IMR-90 (cell line): ENCODE data around the gene CCM2. TPM values are rescaled to one million over a fixed set of nuclear protein-coding genes. Genes with fewer than 3 reads are reported as not detected.

Source experiments
- ATAC-seq: fragments of 200-7000 bp; cut with Tn5 transposase; 2 replicates; pipeline ENCODE4 v1.9.1; 2020; ENCODE audit warnings: low read depth, mild to moderate bottlenecking, moderate library complexity
- BruUV-seq: library from RNA; stranded (reverse); fragments of 400-500 nt; replicated peaks from 2 replicates; lab custom pipeline; 2021; lab: Mats Ljungman, UMichigan
- CTCF ChIA-PET: fragments of 300-600 bp; formaldehyde crosslinking; extraction: SDS; loops from one replicate; lab custom pipeline; 2021; ENCODE audit warnings: antibody characterized with exemption; lab: Yijun Ruan, JAX
- POLR2A ChIA-PET: fragments of 300-600 bp; sonication (Branson Sonifier 250); formaldehyde crosslinking; loops from one replicate; lab custom pipeline; 2022; ENCODE audit warnings: antibody characterized with exemption; ENCODE audit not compliant: unreplicated experiment; lab: Charles Lee
- DNase-seq: peaks from one replicate; pipeline ENCODE4 v3.0.0; 2013
- H2AFZ ChIP-seq: replicated peaks from 2 replicates; pipeline ENCODE3; 2013; ENCODE audit warnings: low read length, mild to moderate bottlenecking; ENCODE audit not compliant: poor library complexity
- H2AK5ac ChIP-seq: 2 replicates; pipeline ENCODE4 v1.6.1; 2013; ENCODE audit warnings: low read depth, low read length, inconsistent platforms
- H2AK9ac ChIP-seq: replicated peaks from 2 replicates; pipeline ENCODE3; 2013; ENCODE audit warnings: mild to moderate bottlenecking, low read depth, low read length, moderate library complexity; ENCODE audit not compliant: poor library complexity
- H2BK120ac ChIP-seq: 2 replicates; pipeline ENCODE4 v1.6.1; 2013; ENCODE audit warnings: low read depth, low read length, inconsistent platforms
- H2BK15ac ChIP-seq: 3 replicates; pipeline ENCODE4 v1.6.1; 2013; ENCODE audit warnings: low read depth, low read length, inconsistent platforms
- H2BK20ac ChIP-seq: 2 replicates; pipeline ENCODE4 v1.6.1; 2013; ENCODE audit warnings: low read depth, mild to moderate bottlenecking, inconsistent platforms, low read length, moderate library complexity
- H2BK5ac ChIP-seq: 2 replicates; pipeline ENCODE4 v1.6.1; 2013; ENCODE audit warnings: mild to moderate bottlenecking, low read depth, low read length, inconsistent platforms; ENCODE audit not compliant: poor library complexity, severe bottlenecking
- H3K14ac ChIP-seq: replicated peaks from 2 replicates; pipeline ENCODE4 v1.6.1; 2013; ENCODE audit warnings: low read depth, low read length, inconsistent platforms
- H3K18ac ChIP-seq: 2 replicates; pipeline ENCODE4 v1.6.1; 2013; ENCODE audit warnings: low read depth, low read length, control low read depth
- H3K23ac ChIP-seq: 2 replicates; pipeline ENCODE4 v1.6.1; 2013; ENCODE audit warnings: low read depth, low read length, inconsistent platforms
- H3K27ac ChIP-seq: 2 replicates; pipeline ENCODE4 v1.5.1; 2013; ENCODE audit warnings: mild to moderate bottlenecking, control low read depth, low read length; ENCODE audit not compliant: insufficient read depth
- H3K27me3 ChIP-seq: 2 replicates; pipeline ENCODE4 v1.6.1; 2013; ENCODE audit warnings: low read length; ENCODE audit not compliant: control insufficient read depth, insufficient read depth
- H3K36me3 ChIP-seq: 2 replicates; pipeline ENCODE4 v1.6.1; 2013; ENCODE audit warnings: low read length, mixed read lengths; ENCODE audit not compliant: control insufficient read depth, insufficient read depth
- H3K4ac ChIP-seq: 2 replicates; pipeline ENCODE4 v1.6.1; 2013; ENCODE audit warnings: low read depth, low read length, inconsistent platforms
- H3K4me1 ChIP-seq: 2 replicates; pipeline ENCODE4 v1.6.1; 2013; ENCODE audit warnings: low read length, mixed read lengths; ENCODE audit not compliant: control insufficient read depth, insufficient read depth
- H3K4me2 ChIP-seq: 2 replicates; pipeline ENCODE4 v1.6.1; 2013; ENCODE audit warnings: low read depth, mild to moderate bottlenecking, control low read depth, low read length, moderate library complexity
- H3K4me3 ChIP-seq: 2 replicates; pipeline ENCODE4 v1.5.1; 2013; ENCODE audit warnings: low read depth, mild to moderate bottlenecking, control low read depth, low read length, moderate library complexity; ENCODE audit not compliant: insufficient read depth
- H3K56ac ChIP-seq: 2 replicates; pipeline ENCODE4 v1.6.1; 2013; ENCODE audit warnings: low read length, inconsistent platforms; ENCODE audit not compliant: insufficient read depth; ENCODE audit errors: extremely low read depth
- H3K79me1 ChIP-seq, 2 experiments: 2 replicates each; pipeline ENCODE4 v1.6.1; 2013; ENCODE audit warnings: low read length in 2 of 2, inconsistent platforms in 1 of 2, low read depth in 1 of 2
- H3K9ac ChIP-seq: 2 replicates; pipeline ENCODE4 v1.6.1; 2013; ENCODE audit warnings: low read depth, low read length, control low read depth
- H3K9me1 ChIP-seq: 2 replicates; pipeline ENCODE4 v1.6.1; 2013; ENCODE audit warnings: low read length, inconsistent platforms; ENCODE audit not compliant: insufficient read depth
- H3K9me3 ChIP-seq: 2 replicates; pipeline ENCODE4 v1.6.1; 2013; ENCODE audit warnings: low read length; ENCODE audit not compliant: control insufficient read depth, insufficient read depth
- H4K20me1 ChIP-seq: 2 replicates; pipeline ENCODE4 v1.6.1; 2013; ENCODE audit warnings: low read length, inconsistent platforms; ENCODE audit not compliant: insufficient read depth
- H4K5ac ChIP-seq: 2 replicates; pipeline ENCODE4 v1.6.1; 2013; ENCODE audit warnings: mild to moderate bottlenecking, low read depth, low read length, control low read depth
- H4K8ac ChIP-seq, 2 experiments: 2 replicates each; pipeline ENCODE4 v1.6.1; 2013; ENCODE audit warnings: low read depth in 2 of 2, low read length in 2 of 2, control low read depth in 1 of 2, inconsistent platforms in 1 of 2
- H4K91ac ChIP-seq: 2 replicates; pipeline ENCODE4 v1.6.1; 2013; ENCODE audit warnings: low read depth, low read length, inconsistent platforms; ENCODE audit not compliant: insufficient read depth
- BHLHE40 ChIP-seq: fragments of 150-350 bp; IDR thresholded peaks from 2 replicates; pipeline ENCODE4 v1.6.1; 2016; ENCODE audit warnings: mild to moderate bottlenecking, low read depth, low read length
- CEBPB ChIP-seq: IDR thresholded peaks from 2 replicates; pipeline ENCODE4 v1.6.1; 2012; ENCODE audit warnings: low read depth, low read length, improper control_type of control experiment
- FOS ChIP-seq: fragments of 150-350 bp; IDR thresholded peaks from 2 replicates; pipeline ENCODE4 v1.6.1; 2016; ENCODE audit warnings: low read depth, low read length
- MAFK ChIP-seq: IDR thresholded peaks from 2 replicates; pipeline ENCODE4 v1.6.1; 2012; ENCODE audit warnings: low read depth, low read length, improper control_type of control experiment
- MAZ ChIP-seq: IDR thresholded peaks from 2 replicates; pipeline ENCODE4 v1.6.1; 2012; ENCODE audit warnings: low read depth, mild to moderate bottlenecking, low read length, improper control_type of control experiment, moderate library complexity, borderline replicate concordance
- MXI1 ChIP-seq: IDR thresholded peaks from 2 replicates; pipeline ENCODE4 v1.6.1; 2012; ENCODE audit warnings: low read depth, mild to moderate bottlenecking, low read length, moderate library complexity, borderline replicate concordance
- POLR2A ChIP-seq: IDR thresholded peaks from 2 replicates; pipeline ENCODE4 v1.6.1; 2012; ENCODE audit warnings: mild to moderate bottlenecking, low read depth, low read length
- RFX5 ChIP-seq: IDR thresholded peaks from 2 replicates; pipeline ENCODE4 v1.8.0; 2012; ENCODE audit warnings: low read depth, mild to moderate bottlenecking, low read length, moderate library complexity
- WGBS, 2 experiments: methylation state at CpG; one replicate each; pipeline versions ENCODE4 v1.1.5 to v1.1.7; 2013; ENCODE audit warnings: missing lambda C conversion rate in 2 of 2; ENCODE audit not compliant: insufficient read length in 1 of 2; ENCODE audit errors: extremely low coverage in 2 of 2; 5-methylcytosine and 5-hydroxymethylcytosine counted together
- dilution Hi-C: fragments of 300-500 bp; cut with HindIII; formaldehyde crosslinking; loops from one replicate; pipeline ENCODE4 v1.14.3; 2018; ENCODE audit warnings: low sequenced_read_pairs; ENCODE audit not compliant: unreplicated experiment
- in situ Hi-C: fragments of 300-500 bp; cut with MboI; formaldehyde crosslinking; loops from 3 replicates; pipeline ENCODE4 v1.14.3; 2019; ENCODE audit warnings: low sequenced_read_pairs, inconsistent platforms, mixed read lengths
- intact Hi-C: fragments of 100-400 bp; cut with micrococcal nuclease; formaldehyde crosslinking; loops from 2 replicates; pipeline ENCODE4 v1.10.0; 2022
- polyA plus RNA-seq, 3 experiments: library from polyadenylated mRNA; depleted of rRNA; stranded (reverse); fragments of >200 nt; gene quantifications; 2 replicates each; pipeline ENCODE4 v1.2.3, GENCODE V29; 2012; ENCODE audit warnings: low replicate concordance in 1 of 3
- total RNA-seq: library from RNA; depleted of rRNA; stranded (reverse); fragments of >200 nt; gene quantifications from 2 replicates; pipeline ENCODE4 v1.2.3, GENCODE V29; 2012
- TF ChIP-seq, protein P1 (sequence below): fragments of 150-350 bp; IDR thresholded peaks from 2 replicates; pipeline ENCODE4 v1.6.1; 2016; ENCODE audit warnings: low read depth, mild to moderate bottlenecking, low read length, moderate library complexity, borderline replicate concordance
- TF ChIP-seq, protein P2 (sequence below): fragments of 150-350 bp; IDR thresholded peaks from 2 replicates; pipeline ENCODE4 v1.6.1; 2017; ENCODE audit warnings: mild to moderate bottlenecking, antibody characterized with exemption, low read length, low read depth
- TF ChIP-seq, protein P3 (sequence below): conservative IDR thresholded peaks from 2 replicates; pipeline ENCODE4 v1.5.1; 2012; ENCODE audit warnings: mild to moderate bottlenecking, low read depth, low read length, improper control_type of control experiment

CCM2 gene
- total and polyA plus RNA-seq, 2 of the 4 experiments (the other 2 are of a cell fraction): 65.2 to 78.5 TPM

DNA sequence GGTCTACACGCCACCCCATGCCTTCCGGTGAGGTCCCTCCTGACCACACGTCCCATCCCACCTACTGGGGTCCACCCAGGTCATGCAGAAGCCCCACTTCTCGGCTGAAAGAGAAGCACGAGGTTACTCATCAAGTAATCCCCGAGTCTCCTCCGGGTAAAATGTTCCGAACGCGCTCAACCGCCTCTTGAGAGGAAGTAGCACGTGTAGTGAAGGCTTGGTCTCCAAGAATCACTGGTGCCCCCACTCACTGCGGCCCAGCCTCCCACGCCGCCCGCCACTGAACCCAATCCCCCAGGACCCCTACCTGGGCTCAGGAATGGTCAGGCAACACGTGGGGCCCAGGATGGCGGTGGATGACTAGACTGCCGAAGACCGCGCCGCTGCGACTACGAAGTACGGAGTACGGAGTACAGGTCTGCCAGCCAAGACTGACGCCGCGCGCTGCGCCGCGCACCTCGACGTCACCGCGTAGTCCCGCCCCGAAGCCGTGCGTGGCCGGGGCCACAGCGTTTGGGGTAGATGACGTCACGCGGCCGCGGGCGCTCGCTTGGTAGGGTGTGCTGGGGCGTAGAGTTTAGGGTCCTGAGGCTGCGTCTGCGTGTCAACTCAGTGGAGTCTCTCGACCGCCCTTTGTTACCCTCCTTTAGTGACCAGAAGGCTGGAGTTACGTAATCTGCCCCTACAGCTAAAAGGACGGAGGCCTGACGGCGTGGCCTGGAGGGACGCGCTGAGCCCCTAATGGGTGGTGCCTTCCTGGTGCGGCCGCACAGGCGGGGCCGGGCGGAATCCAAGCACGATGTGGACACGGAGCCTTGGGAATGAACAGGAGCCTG is 13.6 kb upstream of the CCM2 start:
- peak; percentile 96 for ATAC-seq
- peaks cover 18 to 45% of the 10 kb centered on the region in 2 experiments for H3K79me1 ChIP-seq
- intact Hi-C loops: no loop called here

More for the DNA sequence above, 13.6 kb upstream of the CCM2 start:
- H3K18ac ChIP-seq: peak overlapping the region; percentile 95
- H4K20me1 ChIP-seq: peaks cover 21% of the 10 kb centered on the region
- peaks cover 29% of the 10 kb centered on the region for H3K36me3 ChIP-seq
- H3K9me1 ChIP-seq: peaks cover 3% of the 10 kb centered on the region
- peak overlapping the region; percentile 98 for H4K5ac ChIP-seq
- H3K9me3 ChIP-seq: no peaks in the 10 kb centered on the region
- H3K27ac ChIP-seq: peak overlapping the region; percentile 91
- H3K4ac ChIP-seq: peak overlapping the region; percentile 97
- peaks cover 12% of the 10 kb centered on the region for H3K4me1 ChIP-seq
- in situ Hi-C loops: no loop called here
- H3K27me3 ChIP-seq: no peaks in the 10 kb centered on the region
- peak overlapping the region; percentile 87 for H3K4me2 ChIP-seq
- H4K91ac ChIP-seq: peak overlapping the region; percentile 96
- H2BK20ac ChIP-seq: peak overlapping the region; percentile 50; the same call in 1 of the 2 replicates
- H2BK15ac ChIP-seq: peak overlapping the region; percentile 74; the same call in 1 of the 3 replicates
- H3K14ac ChIP-seq: peak overlapping the region; percentile 99
- peak overlapping the region; percentile 95 for H2AK9ac ChIP-seq
- peak overlapping the region; percentile 98 for H2AFZ ChIP-seq
- dilution Hi-C loops: no loop called here
- H2BK120ac ChIP-seq: peak overlapping the region; percentile 85
- H4K8ac ChIP-seq: peak overlapping the region; percentile 87 to 100
- TF ChIP-seq MXI1: peak; percentile 90
- TF ChIP-seq POLR2A: peak; percentile 98
- TF ChIP-seq, protein P1, sequence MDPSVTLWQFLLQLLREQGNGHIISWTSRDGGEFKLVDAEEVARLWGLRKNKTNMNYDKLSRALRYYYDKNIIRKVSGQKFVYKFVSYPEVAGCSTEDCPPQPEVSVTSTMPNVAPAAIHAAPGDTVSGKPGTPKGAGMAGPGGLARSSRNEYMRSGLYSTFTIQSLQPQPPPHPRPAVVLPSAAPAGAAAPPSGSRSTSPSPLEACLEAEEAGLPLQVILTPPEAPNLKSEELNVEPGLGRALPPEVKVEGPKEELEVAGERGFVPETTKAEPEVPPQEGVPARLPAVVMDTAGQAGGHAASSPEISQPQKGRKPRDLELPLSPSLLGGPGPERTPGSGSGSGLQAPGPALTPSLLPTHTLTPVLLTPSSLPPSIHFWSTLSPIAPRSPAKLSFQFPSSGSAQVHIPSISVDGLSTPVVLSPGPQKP: no peak
- TF ChIP-seq, protein P2, sequence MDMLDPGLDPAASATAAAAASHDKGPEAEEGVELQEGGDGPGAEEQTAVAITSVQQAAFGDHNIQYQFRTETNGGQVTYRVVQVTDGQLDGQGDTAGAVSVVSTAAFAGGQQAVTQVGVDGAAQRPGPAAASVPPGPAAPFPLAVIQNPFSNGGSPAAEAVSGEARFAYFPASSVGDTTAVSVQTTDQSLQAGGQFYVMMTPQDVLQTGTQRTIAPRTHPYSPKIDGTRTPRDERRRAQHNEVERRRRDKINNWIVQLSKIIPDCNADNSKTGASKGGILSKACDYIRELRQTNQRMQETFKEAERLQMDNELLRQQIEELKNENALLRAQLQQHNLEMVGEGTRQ: peak; percentile 39; the same call in 1 of the 2 replicates
- TF ChIP-seq MAFK: no peak
- peak; percentile 88 for TF ChIP-seq CEBPB
- TF ChIP-seq, protein P3, sequence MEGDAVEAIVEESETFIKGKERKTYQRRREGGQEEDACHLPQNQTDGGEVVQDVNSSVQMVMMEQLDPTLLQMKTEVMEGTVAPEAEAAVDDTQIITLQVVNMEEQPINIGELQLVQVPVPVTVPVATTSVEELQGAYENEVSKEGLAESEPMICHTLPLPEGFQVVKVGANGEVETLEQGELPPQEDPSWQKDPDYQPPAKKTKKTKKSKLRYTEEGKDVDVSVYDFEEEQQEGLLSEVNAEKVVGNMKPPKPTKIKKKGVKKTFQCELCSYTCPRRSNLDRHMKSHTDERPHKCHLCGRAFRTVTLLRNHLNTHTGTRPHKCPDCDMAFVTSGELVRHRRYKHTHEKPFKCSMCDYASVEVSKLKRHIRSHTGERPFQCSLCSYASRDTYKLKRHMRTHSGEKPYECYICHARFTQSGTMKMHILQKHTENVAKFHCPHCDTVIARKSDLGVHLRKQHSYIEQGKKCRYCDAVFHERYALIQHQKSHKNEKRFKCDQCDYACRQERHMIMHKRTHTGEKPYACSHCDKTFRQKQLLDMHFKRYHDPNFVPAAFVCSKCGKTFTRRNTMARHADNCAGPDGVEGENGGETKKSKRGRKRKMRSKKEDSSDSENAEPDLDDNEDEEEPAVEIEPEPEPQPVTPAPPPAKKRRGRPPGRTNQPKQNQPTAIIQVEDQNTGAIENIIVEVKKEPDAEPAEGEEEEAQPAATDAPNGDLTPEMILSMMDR: no peak
- peak; percentile 45; the same call in 1 of the 2 replicates for TF ChIP-seq MAZ
- no peak for TF ChIP-seq BHLHE40
- peak; percentile 26; the same call in 1 of the 2 replicates for TF ChIP-seq FOS
- TF ChIP-seq RFX5: no peak
- 1% methylated on average over 35 of the region's 68 CpGs; no CpG with 5 or more reads in 1 of the 2 experiments for WGBS, 2 experiments
- peak overlapping the region; percentile 94 for H3K9ac ChIP-seq
- DNase-seq: peak; percentile 95
- peak overlapping the region; percentile 88 for H2BK5ac ChIP-seq
- peak overlapping the region; percentile 74 for H3K4me3 ChIP-seq
- POLR2A ChIA-PET: no interaction called here
- peak overlapping the region; percentile 94 for H3K23ac ChIP-seq
- peak overlapping the region; percentile 94 for H3K56ac ChIP-seq
- H2AK5ac ChIP-seq: peak overlapping the region; percentile 90
- BruUV-seq: no TSS peak
- CTCF ChIA-PET: no interaction called here
